DMS79 treated with DMSO at 0.1 percent for 48 hours (cell line): ENCODE data around the gene MTRR.
"Not testable (repeated sequence)": the region's sequence is repeated elsewhere in the genome, so short reads cannot be mapped to it uniquely, and the experiment has no call there.

Experiments used
- DNase-seq: peaks from one replicate; lab custom pipeline; 2025; lab: John Stamatoyannopoulos, UW

The MTRR gene

GRCh38 chr5:7897014-7897600, 28.2 kb downstream of the MTRR start:
- DNase-seq: no peak

- DNase-seq: no peak
These were observed 33.3 kb downstream of the MTRR start for GRCh38 chr5:7902201-7902600.

- DNase-seq: no peak
These were observed 34.0 kb downstream of the MTRR start for GRCh38 chr5:7902666-7903625.

- no peak for DNase-seq
These were observed 35.2 kb downstream of the MTRR start for GRCh38 chr5:7904170-7904569.

- DNase-seq: no peak
These were observed 38.7 kb downstream of the MTRR start for GRCh38 chr5:7907612-7908011.

- DNase-seq: no peak
These were observed 39.4 kb downstream of the MTRR start for GRCh38 chr5:7908317-7908716.

- no peak for DNase-seq
These were observed 41.9 kb downstream of the MTRR start for GRCh38 chr5:7910738-7911428.

- not testable (repeated sequence) for DNase-seq
These were observed 42.5 kb downstream of the MTRR start for GRCh38 chr5:7911429-7911771.

GRCh38 chr5:7916171-7916804, 47.3 kb downstream of the MTRR start:
- DNase-seq: no peak

GRCh38 chr5:7917130-7918123, 48.5 kb downstream of the MTRR start:
- no peak for DNase-seq

GRCh38 chr5:7925961-7926695, 57.2 kb downstream of the MTRR start:
- no peak for DNase-seq

GRCh38 chr5:7926720-7927119, 57.8 kb downstream of the MTRR start:
- no peak for DNase-seq

GRCh38 chr5:7927466-7928375, 58.8 kb downstream of the MTRR start:
- DNase-seq: peak; percentile 93

GRCh38 chr5:7930011-7930410, 61.1 kb downstream of the MTRR start:
- DNase-seq: peak; percentile 90

GRCh38 chr5:7941692-7942091, 72.7 kb downstream of the MTRR start:
- DNase-seq: peak; percentile 82

GRCh38 chr5:7947301-7947700, 78.4 kb downstream of the MTRR start:
- DNase-seq: no peak
